ENCODE measurements around the gene DOCK10.

GRCh38 chr2:224777559-224777930 is 264.7 kb downstream of the DOCK10 start:
- TF ChIP-seq CTCF (IDR thresholded peaks at IDR 0.05) (no peak), EZH2 (IDR thresholded peaks at IDR 0.05; ENCODE audit: borderline replicate concordance, insufficient read depth, low read depth, low read length, poor library complexity, severe bottlenecking) (no peak)
